GM19238 (cell line): Measurements from ENCODE around the gene POU5F1.

ENCODE experiments used
- DNase-seq: peaks from one replicate; pipeline ENCODE4 v3.0.0; 2011; ENCODE audit warnings: low spot score; ENCODE audit not compliant: insufficient read length

Gene POU5F1

GRCh38 chr6:31116661-31117385 is 53.7 kb downstream of the POU5F1 start:
- no peak for DNase-seq

- DNase-seq: no peak
Observed at GRCh38 chr6:31115941-31116560, 54.4 kb downstream of the POU5F1 start.

GRCh38 chr6:31114970-31115849 is 55.3 kb downstream of the POU5F1 start:
- no peak for DNase-seq

GRCh38 chr6:31114541-31114878 is 56.0 kb downstream of the POU5F1 start, which contains the start of gene PSORS1C1:
TSS of gene PSORS1C1 (plus strand) at chr6:31114800. CDS start at chr6:31129633, 14,833 bp downstream.
- no peak for DNase-seq
